Endothelial cell of umbilical vein (primary cell): Measurements from ENCODE around the gene CSNK1G1. TPM values are rescaled to one million over a fixed set of nuclear protein-coding genes. Genes with fewer than 3 reads are reported as not detected.

ENCODE experiments used
- BruUV-seq: library from RNA; stranded (reverse); fragments of 400-500 nt; replicated peaks from 2 replicates; lab custom pipeline; 2021; lab: Mats Ljungman, UMichigan
- CTCF ChIA-PET: fragments of 300-600, 350-600 bp; sonication (Branson Sonifier 250); formaldehyde crosslinking; loops from one replicate; lab custom pipeline; 2021; ENCODE audit warnings: antibody characterized with exemption, inconsistent platforms; lab: Charles Lee
- POLR2A ChIA-PET: fragments of 300-600, 350-600 bp; sonication (Branson Sonifier 250); formaldehyde crosslinking; loops from one replicate; lab custom pipeline; 2021; ENCODE audit warnings: antibody characterized with exemption, inconsistent platforms; lab: Charles Lee
- DNase-seq: peaks from one replicate; pipeline ENCODE4 v3.0.0-alpha.2; 2011; ENCODE audit warnings: low read depth, low spot score
- FAIRE-seq: peaks from 2 replicates; lab custom pipeline; 2011; peaks lifted over from hg19 to GRCh38; lab: Jason Lieb, UNC
- H2AFZ ChIP-seq: 2 replicates; pipeline ENCODE4 v1.6.0; 2012; ENCODE audit warnings: low read depth, low read length, control low read depth, inconsistent platforms
- H3K27ac ChIP-seq: 2 replicates; pipeline ENCODE4 v1.5.1; 2011; ENCODE audit warnings: low read depth, mild to moderate bottlenecking, control low read depth, low read length, moderate library complexity; ENCODE audit not compliant: insufficient read depth
- H3K27me3 ChIP-seq, 2 experiments: 2 replicates each; pipeline versions ENCODE4 v1.6.0 to v1.6.1; 2011; ENCODE audit warnings: low read length in 2 of 2, mixed read lengths in 1 of 2; ENCODE audit not compliant: control insufficient read depth in 2 of 2, insufficient read depth in 2 of 2
- H3K36me3 ChIP-seq, 2 experiments: 2 replicates in 1 of 2; 3 replicates in 1 of 2; pipeline ENCODE4 v1.5.1; 2011; ENCODE audit warnings: low read length in 2 of 2, mild to moderate bottlenecking in 1 of 2, moderate library complexity in 1 of 2; ENCODE audit not compliant: control insufficient read depth in 2 of 2, insufficient read depth in 2 of 2; ENCODE audit errors: extremely low read depth in 1 of 2
- H3K4me1 ChIP-seq: 3 replicates; pipeline ENCODE4 v1.5.1; 2011; ENCODE audit warnings: mild to moderate bottlenecking, low read length; ENCODE audit not compliant: control insufficient read depth, insufficient read depth; ENCODE audit errors: extremely low read depth
- H3K4me2 ChIP-seq: 2 replicates; pipeline ENCODE4 v1.6.1; 2011; ENCODE audit warnings: low read length, control low read depth, mixed read lengths; ENCODE audit not compliant: insufficient read depth
- H3K4me3 ChIP-seq, 3 experiments: fragments of 200-600 bp in 1 of 3; sonication (generic), shearing (Covaris generic) in 1 of 3; replicated peaks in 1 of 3; 2 replicates each; pipeline ENCODE4 v1.5.1; 2011 to 2016; ENCODE audit warnings: control low read depth in 3 of 3, low read length in 3 of 3, mild to moderate bottlenecking in 2 of 3, inconsistent platforms in 1 of 3, low read depth in 1 of 3, moderate library complexity in 1 of 3; ENCODE audit not compliant: insufficient read depth in 1 of 3
- H3K79me2 ChIP-seq: 2 replicates; pipeline ENCODE4 v1.6.0; 2012; ENCODE audit warnings: low read length, inconsistent platforms; ENCODE audit not compliant: control insufficient read depth, insufficient read depth
- H3K9ac ChIP-seq: replicated peaks from 2 replicates; pipeline ENCODE3; 2011; ENCODE audit warnings: low read length, control low read depth; ENCODE audit not compliant: insufficient read depth; ENCODE audit errors: extremely low read depth
- H3K9me1 ChIP-seq: replicated peaks from 3 replicates; pipeline ENCODE4 v1.6.0; 2011; ENCODE audit warnings: mild to moderate bottlenecking, low read length; ENCODE audit not compliant: control insufficient read depth, insufficient read depth; ENCODE audit errors: extremely low read depth
- H3K9me3 ChIP-seq: replicated peaks from 2 replicates; pipeline ENCODE4 v1.5.1; 2012; ENCODE audit warnings: low read length, inconsistent platforms; ENCODE audit not compliant: control insufficient read depth, insufficient read depth
- H4K20me1 ChIP-seq: replicated peaks from 2 replicates; pipeline ENCODE3; 2011; ENCODE audit warnings: mild to moderate bottlenecking, low read length; ENCODE audit not compliant: control insufficient read depth, insufficient read depth; ENCODE audit errors: extremely low read depth
- CTCF ChIP-seq, 2 donors: IDR thresholded peaks; 1 replicate in 1 of 2; 2 replicates in 1 of 2; pipeline ENCODE4 v1.5.1; 2011; ENCODE audit warnings: low read length in 2 of 2, mild to moderate bottlenecking in 2 of 2, moderate library complexity in 2 of 2, control low read depth in 1 of 2, inconsistent platforms in 1 of 2, low read depth in 1 of 2; ENCODE audit not compliant: insufficient read depth in 1 of 2; ENCODE audit errors: extremely low read depth in 1 of 2
- EZH2 ChIP-seq: IDR thresholded peaks from 2 replicates; pipeline ENCODE4 v1.6.1; 2012; ENCODE audit warnings: borderline replicate concordance, low read depth, mild to moderate bottlenecking, moderate library complexity, low read length, inconsistent platforms; ENCODE audit not compliant: severe bottlenecking
- FOS ChIP-seq: IDR thresholded peaks from 2 replicates; pipeline ENCODE4 v1.6.1; 2011; ENCODE audit warnings: mild to moderate bottlenecking, low read length, moderate library complexity, borderline replicate concordance; ENCODE audit not compliant: insufficient read depth
- GATA2 ChIP-seq: IDR thresholded peaks from 2 replicates; pipeline ENCODE4 v1.7.0; 2011; ENCODE audit warnings: low read depth, mild to moderate bottlenecking, moderate library complexity, mixed read lengths, low read length; ENCODE audit not compliant: insufficient read length, insufficient read depth
- JUN ChIP-seq: IDR thresholded peaks from 2 replicates; pipeline ENCODE4 v1.6.1; 2011; ENCODE audit warnings: borderline replicate concordance, low read depth; ENCODE audit not compliant: insufficient read length, insufficient read depth
- MAX ChIP-seq: IDR thresholded peaks from 2 replicates; pipeline ENCODE4 v1.6.1; 2011; ENCODE audit not compliant: insufficient read depth, insufficient read length
- MYC ChIP-seq: IDR thresholded peaks from one replicate; pipeline ENCODE4 v1.6.1; 2011; ENCODE audit warnings: mild to moderate bottlenecking, low read depth, low read length
- POLR2A ChIP-seq: IDR thresholded peaks from 2 replicates; pipeline ENCODE4 v1.6.1; 2012; ENCODE audit warnings: low read depth, mild to moderate bottlenecking, control low read depth, low read length
- POLR2AphosphoS5 ChIP-seq: IDR thresholded peaks from 2 replicates; pipeline ENCODE4 v1.6.1; 2012; ENCODE audit warnings: low read depth, mild to moderate bottlenecking, control low read depth, low read length, moderate library complexity; ENCODE audit not compliant: insufficient read depth
- dilution Hi-C: fragments of 300-500 bp; cut with MboI; formaldehyde crosslinking; loops from one replicate; pipeline ENCODE4 v1.15.0; 2019; ENCODE audit warnings: low sequenced_read_pairs; ENCODE audit not compliant: extremely low pct_ligation_motif_present
- intact Hi-C: fragments of 100-400 bp; cut with micrococcal nuclease; formaldehyde crosslinking; loops from one replicate; pipeline ENCODE4 v1.10.0; 2022
- polyA plus RNA-seq, 4 experiments: library from polyadenylated mRNA; depleted of rRNA in 3 of 4; stranded (reverse) in 3 of 4; unstranded in 1 of 4; fragments of >200 nt; gene quantifications; 2 replicates each; pipeline versions ENCODE4 v1.2.1 to v1.2.3, GENCODE V29; 2011 to 2012; ENCODE audit warnings: missing spikeins in 1 of 4
- total RNA-seq: library from RNA; stranded (reverse); gene quantifications from 2 replicates; pipeline ENCODE4 v1.2.3, GENCODE V29; 2021

Gene CSNK1G1
- total and polyA plus RNA-seq, 2 donors (not counting 3 experiments of a cell fraction or from before 2014, with no cell fraction given) = 9.0 to 31.7 TPM

GRCh38 chr15:64144565-64145281 lies 211.2 kb downstream of the CSNK1G1 start:
- no peak overlapping the region for H3K4me2 ChIP-seq
- peaks cover 12% of the 10 kb centered on the region for H3K4me1 ChIP-seq
- intact Hi-C loops (no loop called here), dilution Hi-C loops (no loop called here)
- H3K9ac ChIP-seq = no peak overlapping the region
- BruUV-seq = no TSS peak
- no peaks in the 10 kb centered on the region for H3K27me3 ChIP-seq
- H4K20me1 ChIP-seq = no peaks in the 10 kb centered on the region
- H3K9me3 ChIP-seq = no peaks in the 10 kb centered on the region
- no peak overlapping the region for H3K4me3 ChIP-seq
- H3K36me3 ChIP-seq = peaks cover 0 to 16% of the 10 kb centered on the region in 2 experiments
- H3K27ac ChIP-seq = no peak overlapping the region
- POLR2A ChIA-PET = no interaction called here
- H3K79me2 ChIP-seq = no peaks in the 10 kb centered on the region
- TF ChIP-seq CTCF (IDR thresholded peaks at IDR 0.05; ENCODE audit: extremely low read depth in 1 of 2, insufficient read depth in 1 of 2, low read depth in 1 of 2, low read length in 2 of 2) = no peak
- TF ChIP-seq EZH2 = no peak
- TF ChIP-seq FOS = no peak
- TF ChIP-seq GATA2 = no peak
- no peak for TF ChIP-seq MAX
- no peak for TF ChIP-seq MYC
- no peak for TF ChIP-seq JUN
- no peak for TF ChIP-seq POLR2A
- TF ChIP-seq POLR2AphosphoS5 = no peak
- no peak overlapping the region for H2AFZ ChIP-seq
- CTCF ChIA-PET = interaction anchor here (1.3 to 2.6 kb wide), 2 partner anchors 8 to 10 kb away, joined by 6 to 8 read pairs; no protein-coding TSS in a partner anchor
- DNase-seq (no peak), FAIRE-seq (no peak)
- H3K9me1 ChIP-seq = no peaks in the 10 kb centered on the region
